Kidney glomerular epithelial cell (primary cell): ENCODE results near the gene TMEM212.
"Not testable (repeated sequence)": the region's sequence is repeated elsewhere in the genome, so short reads cannot be mapped to it uniquely, and the experiment has no call there.

Experiments
- DNase-seq: peaks from one replicate; lab custom pipeline; 2025; lab: John Stamatoyannopoulos, UW

TMEM212 gene

GRCh38 chr3:171813278-171813896 lies 29.8 kb upstream of the TMEM212 start:
- DNase-seq: no peak

GRCh38 chr3:171813897-171814460 lies 29.2 kb upstream of the TMEM212 start:
- DNase-seq: no peak

- DNase-seq: not testable (repeated sequence)
Observed at GRCh38 chr3:171814662-171815061, 28.5 kb upstream of the TMEM212 start.

GRCh38 chr3:171815973-171816595 lies 27.1 kb upstream of the TMEM212 start:
- no peak for DNase-seq

- DNase-seq: no peak
Observed at GRCh38 chr3:171817074-171817800, 25.9 kb upstream of the TMEM212 start.

GRCh38 chr3:171821044-171821443 lies 22.1 kb upstream of the TMEM212 start:
- no peak for DNase-seq

GRCh38 chr3:171821778-171822358 lies 21.3 kb upstream of the TMEM212 start:
- no peak for DNase-seq

GRCh38 chr3:171822431-171823106 lies 20.6 kb upstream of the TMEM212 start:
- DNase-seq: peak; percentile 61

- DNase-seq: no peak
Observed at GRCh38 chr3:171824116-171824515, 19.0 kb upstream of the TMEM212 start.

GRCh38 chr3:171824824-171825221 lies 18.3 kb upstream of the TMEM212 start:
- DNase-seq: no peak

- DNase-seq: no peak
Observed at GRCh38 chr3:171825222-171825828, 17.8 kb upstream of the TMEM212 start.

- DNase-seq: no peak
Observed at GRCh38 chr3:171827385-171827784, 15.8 kb upstream of the TMEM212 start.

- DNase-seq: no peak
Observed at GRCh38 chr3:171827836-171828458, 15.2 kb upstream of the TMEM212 start.

GRCh38 chr3:171828902-171829770 lies 14.0 kb upstream of the TMEM212 start:
- no peak for DNase-seq

- peak; percentile 42 for DNase-seq
Observed at GRCh38 chr3:171829841-171830517, 13.2 kb upstream of the TMEM212 start.

GRCh38 chr3:171830518-171830875 lies 12.7 kb upstream of the TMEM212 start:
- DNase-seq: no peak

- DNase-seq: no peak
Observed at GRCh38 chr3:171831936-171832335, 11.2 kb upstream of the TMEM212 start.

GRCh38 chr3:171832989-171833388 lies 10.2 kb upstream of the TMEM212 start:
- DNase-seq: no peak

GRCh38 chr3:171833789-171834460 lies 9.2 kb upstream of the TMEM212 start:
- peak; percentile 55 for DNase-seq
